Measurements from ENCODE around the gene FSIP2.

- TF ChIP-seq CTCF (IDR thresholded peaks at IDR 0.05) (no peak), EZH2 (IDR thresholded peaks at IDR 0.05; ENCODE audit: borderline replicate concordance, insufficient read depth, low read depth, low read length, poor library complexity, severe bottlenecking) (no peak)
Measured at GRCh38 chr2:185734658-185735057, 3.9 kb upstream of the FSIP2 start.

All from B cell (primary cell).